Neural progenitor cell (in vitro differentiated cells): ENCODE measurements around the gene NTPCR.

ENCODE experiments used
- CTCF ChIP-seq: fragments of 200-600 bp; sonication (generic); IDR thresholded peaks from 2 replicates; pipeline ENCODE4 v1.5.1; 2017; ENCODE audit warnings: antibody characterized with exemption, mild to moderate bottlenecking
- EZH2 ChIP-seq: fragments of 200-600 bp; sonication (generic); IDR thresholded peaks from 2 replicates; pipeline ENCODE4 v1.6.1; 2017; ENCODE audit warnings: antibody characterized with exemption, mild to moderate bottlenecking, moderate library complexity
- EZH2phosphoT487 ChIP-seq: fragments of 200-600 bp; sonication (generic); IDR thresholded peaks from 2 replicates; pipeline ENCODE4 v1.6.1; 2017; ENCODE audit warnings: antibody characterized with exemption

GRCh38 chr1:232937741-232938375 is 12.6 kb upstream of the NTPCR start:
- TF ChIP-seq CTCF, result no peak
- TF ChIP-seq EZH2phosphoT487, result no peak
- TF ChIP-seq EZH2, result no peak
